Kidney capillary endothelial cell (primary cell): ENCODE data around the gene INSYN2B.

ENCODE experiments used
- DNase-seq: peaks from one replicate; pipeline ENCODE4 v3.0.0-alpha.2; 2018; ENCODE audit warnings: low spot score

Gene INSYN2B

DNA sequence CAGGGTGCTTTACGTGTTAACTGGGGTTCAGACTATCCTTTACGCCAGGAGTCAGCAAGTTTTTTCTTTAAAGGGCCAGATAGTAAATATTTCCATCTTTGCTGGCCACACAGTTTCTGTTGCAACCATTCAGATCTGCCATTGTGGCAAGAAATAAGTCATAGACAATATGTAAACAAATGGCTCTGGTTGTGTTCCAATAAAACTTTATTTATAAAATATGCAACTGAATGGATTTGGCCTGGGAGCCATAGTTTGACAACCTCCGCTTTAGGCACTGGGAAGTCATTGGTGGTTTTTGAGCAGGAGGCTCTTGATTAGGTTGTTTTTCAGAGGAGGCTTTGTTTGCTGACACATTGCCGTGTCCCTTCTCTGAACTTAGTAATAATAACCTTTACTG lies 90.7 kb downstream of the INSYN2B start:
- no peak for DNase-seq

DNA sequence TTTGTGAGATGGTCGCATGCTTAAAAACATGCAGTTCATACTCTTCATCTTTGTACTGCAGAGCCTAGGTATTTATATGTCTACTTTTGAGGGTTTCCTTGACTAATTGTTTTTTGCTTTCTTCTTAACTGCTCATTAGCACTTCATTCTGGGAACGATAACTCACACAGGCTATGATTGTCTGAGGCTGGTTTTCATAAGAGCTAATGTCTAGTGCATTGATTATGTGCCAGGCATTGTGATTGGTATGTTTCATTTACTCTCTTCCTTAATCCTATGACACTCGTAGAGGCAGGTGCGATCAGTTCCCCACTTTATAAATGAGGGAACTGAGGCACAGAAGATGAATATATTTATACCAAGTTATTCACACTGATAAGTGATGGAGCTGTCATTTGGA lies 93.6 kb downstream of the INSYN2B start:
- no peak for DNase-seq

DNA sequence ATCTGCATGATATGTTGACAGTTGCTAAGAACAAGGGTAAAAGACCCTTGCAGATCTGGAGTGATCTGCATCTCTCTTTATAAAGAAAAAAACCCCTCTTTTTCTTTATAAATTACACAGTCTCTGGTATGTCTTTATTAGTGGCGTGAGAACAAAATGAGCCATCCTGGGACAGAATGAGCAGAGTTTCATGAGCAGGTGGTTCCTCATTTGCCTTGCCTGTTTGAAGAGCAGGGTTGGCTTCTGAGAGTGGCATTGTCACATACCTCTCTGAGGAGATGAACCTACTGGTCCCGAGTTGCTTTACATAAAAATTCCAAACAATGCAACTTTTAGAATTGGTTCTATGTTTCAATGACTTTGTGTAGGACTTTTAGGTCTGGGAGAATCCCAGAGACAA lies 94.3 kb downstream of the INSYN2B start:
- no peak for DNase-seq

DNA sequence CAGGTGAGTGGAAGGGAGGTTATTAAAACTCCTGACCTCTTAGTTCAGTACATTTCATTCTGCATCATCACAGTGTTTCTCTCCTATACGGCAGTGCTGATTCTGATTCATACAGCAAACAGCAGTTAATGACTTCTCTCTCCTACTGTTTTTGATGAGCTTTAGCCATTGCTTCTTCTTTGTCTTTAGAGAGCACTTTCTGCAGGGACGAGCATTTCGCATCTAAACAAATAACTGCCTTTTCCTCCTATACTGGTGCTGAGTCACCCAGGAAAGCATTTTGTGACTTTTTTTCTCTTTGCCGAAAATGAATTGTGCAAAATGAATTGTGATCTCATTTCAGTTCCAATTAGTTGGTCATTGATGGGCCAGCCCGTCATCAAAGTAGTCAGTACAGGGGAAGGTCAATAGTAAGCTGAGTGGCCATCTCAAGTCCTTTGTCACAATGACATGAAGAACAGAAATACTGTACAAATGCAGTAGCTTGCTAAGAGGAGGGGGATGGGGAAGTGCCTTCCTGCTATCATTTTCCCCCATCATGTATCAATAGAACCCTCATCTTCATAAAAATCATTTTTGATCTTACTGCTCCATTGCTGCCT lies 98.5 kb downstream of the INSYN2B start:
- DNase-seq, result no peak

DNA sequence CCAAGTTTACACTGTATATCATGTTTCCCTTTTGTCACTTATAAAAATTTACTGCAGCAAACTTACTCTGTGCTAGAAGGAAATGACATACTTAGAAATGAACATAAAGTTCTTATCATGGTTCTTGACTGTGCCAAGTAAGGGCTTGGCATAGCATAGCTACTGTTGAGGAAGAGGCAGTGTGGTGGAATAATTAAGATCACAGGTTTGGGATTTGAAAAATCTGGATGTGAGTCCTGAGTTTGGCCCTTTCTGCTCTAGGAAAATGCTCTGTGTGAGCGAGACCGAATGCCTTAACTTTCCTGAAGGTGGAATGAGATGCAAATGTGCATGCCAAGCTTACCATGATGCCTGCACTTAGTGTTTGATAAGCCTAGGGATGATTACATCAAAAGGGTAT lies 99.5 kb downstream of the INSYN2B start:
- DNase-seq, result no peak

DNA sequence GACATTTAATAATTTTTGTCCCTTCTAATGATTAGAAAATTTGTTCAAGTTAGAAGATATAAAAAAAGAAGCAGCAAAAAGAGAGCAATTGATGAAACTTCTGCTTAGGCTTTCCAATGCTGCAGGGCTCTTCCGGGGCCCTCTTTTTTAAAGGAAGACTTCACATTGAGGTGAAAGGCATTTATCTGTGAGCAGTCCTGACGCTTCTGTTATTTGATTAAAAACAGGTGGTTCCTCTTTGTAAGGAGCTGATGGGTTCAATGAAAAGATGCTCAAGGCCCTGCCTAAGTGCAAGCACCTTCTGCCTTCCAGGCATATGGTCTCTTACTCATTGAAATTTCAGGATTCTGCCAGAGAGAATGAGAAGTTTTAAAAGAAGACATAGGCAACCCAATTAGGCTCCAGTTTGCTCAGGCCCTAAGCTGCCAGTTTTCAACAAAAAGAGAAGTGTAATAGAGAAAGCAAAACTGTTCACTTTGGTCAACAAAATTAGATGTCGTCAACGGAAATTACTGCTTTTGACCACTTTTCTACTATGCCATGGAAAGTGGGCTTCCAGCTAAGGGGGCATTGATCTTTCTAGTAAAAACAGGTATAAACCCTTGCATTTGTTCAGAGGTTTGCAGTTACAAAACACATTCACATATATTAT lies 100.2 kb downstream of the INSYN2B start:
- no peak for DNase-seq

DNA sequence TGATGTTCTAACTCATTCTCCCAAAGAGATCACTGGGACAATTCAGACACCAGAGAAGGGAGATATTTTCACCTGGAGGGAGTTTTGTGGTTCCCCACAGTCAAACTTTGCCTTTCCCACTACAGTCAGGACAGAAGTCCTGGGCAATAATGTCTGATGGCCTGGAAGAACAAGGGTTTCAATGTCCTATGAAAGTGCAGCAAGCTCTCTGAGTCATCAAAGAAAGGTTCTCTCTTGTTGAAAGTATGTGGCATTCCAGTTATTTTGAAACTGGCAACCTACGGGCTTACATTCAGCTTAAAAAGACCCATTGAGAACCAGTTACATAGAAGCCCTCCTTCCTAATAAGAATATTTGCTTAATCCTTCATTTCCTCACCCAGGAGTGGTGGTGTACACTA lies 103.9 kb downstream of the INSYN2B start:
- DNase-seq, result no peak

DNA sequence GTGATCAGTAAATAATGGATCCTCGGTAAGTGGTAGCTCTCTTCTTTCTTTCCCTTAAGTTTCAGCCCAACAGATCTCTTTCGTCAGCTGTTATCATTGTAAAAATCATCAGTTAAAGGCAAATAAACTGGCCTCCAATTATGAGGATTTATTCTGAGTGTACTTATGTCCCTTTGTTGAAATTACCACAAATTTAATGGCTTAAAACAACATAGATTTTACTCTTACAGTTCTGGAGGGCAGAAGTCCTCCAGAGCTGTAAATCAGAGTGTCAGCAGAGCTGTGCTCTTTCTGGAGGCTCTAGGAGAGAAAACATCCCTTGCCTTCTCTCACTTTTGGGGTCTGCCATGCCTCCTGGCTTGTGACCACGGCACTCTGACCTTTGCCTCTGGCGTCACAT lies 104.6 kb downstream of the INSYN2B start:
- no peak for DNase-seq

DNA sequence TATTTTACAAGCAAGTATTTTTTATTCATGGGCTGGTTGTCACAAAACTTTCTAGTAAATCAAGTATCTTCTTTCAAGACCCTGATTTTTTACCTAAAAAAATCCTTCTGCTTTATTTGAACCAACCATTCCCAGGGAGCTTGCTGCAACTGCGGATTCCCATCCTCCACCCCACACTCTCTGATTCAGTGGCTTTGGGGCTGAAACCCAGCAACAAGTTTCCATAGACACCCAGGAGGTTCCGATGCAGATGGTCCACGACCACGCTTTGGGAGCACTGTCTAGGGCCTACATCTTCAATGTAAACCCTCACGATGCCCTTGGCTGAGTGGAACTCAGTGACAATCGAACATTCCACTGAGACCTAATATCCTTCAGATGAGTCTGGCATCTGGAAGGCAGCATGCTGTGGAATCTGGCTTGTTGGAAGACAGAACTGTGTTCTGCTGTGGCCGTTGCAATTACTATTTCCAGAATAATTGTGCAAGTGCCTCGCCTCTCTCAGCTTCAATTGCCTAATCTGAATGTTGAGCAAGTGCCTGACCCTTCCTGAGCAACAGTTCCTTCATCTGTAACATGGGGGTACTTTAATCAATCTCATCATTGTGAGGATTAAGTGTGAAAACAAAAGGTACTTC lies 105.1 kb downstream of the INSYN2B start:
- no peak for DNase-seq

DNA sequence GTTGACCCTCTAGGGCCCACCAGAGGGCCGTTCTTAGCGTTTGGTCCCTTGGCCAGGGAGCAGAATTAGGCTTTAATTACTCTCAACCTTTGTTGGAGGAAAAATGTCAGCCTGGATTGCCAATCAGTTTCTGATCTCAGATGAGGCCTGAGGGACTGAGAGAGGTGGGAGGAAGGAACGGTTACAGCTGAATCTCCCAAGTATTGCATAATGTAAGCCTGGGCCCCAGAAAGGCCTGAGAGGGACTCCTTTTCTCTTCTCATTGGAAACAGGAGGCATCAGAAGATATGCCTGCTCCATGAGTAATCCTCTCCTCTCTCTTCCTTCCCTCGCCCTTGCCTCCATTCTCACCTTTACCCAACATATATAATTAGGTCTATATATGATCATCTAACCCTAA lies 105.7 kb downstream of the INSYN2B start:
- DNase-seq, result no peak

DNA sequence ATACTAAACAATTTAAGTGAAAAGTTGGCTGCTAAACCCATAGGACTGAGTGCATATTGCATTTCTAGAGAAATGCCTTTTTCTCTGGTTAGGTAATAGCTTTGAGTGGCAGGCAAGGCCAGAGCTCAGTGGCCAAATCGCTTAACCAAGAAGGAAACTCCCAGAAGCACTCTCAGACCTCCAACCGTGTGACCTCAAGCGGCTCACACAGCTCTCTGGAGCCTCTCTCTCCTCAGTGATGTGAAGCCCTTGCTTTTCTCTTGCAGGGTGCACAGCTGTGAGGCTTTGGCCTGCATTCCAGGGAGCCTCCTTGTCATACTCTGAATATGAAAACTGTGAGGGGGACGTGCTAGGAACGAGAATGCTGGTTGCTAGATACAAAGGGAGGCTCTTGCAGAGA lies 106.7 kb downstream of the INSYN2B start:
- DNase-seq, result no peak

DNA sequence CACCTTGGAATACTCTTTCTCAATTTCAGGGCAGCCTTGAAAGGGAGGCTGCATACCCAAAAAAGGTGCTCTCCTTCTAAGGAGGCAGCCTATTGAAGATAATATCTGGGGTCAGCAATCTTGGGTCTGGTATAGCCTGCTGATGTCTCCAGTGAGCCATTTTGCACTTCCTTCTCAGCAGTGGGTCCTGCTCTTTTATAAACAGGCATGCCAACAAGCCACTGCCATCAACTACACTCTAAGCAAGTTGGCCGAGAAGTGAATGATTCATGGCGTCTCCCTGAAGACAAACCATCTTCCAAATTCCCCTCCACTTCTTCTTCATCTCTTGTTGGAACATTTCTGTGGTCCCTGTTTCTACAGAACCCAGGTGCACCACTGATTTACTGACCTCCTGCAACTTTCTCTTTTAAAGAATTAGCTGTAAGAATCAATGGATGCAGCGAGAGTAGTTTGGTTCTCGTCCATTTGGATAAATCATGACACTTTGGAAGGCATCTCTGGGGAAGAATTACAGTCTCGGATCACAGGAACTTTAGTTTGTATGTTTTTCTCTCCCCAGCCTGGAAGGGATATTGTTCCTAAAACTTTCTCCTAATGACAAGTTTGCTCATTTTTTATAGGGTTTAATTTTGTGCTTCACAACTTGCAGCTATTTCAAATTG lies 108.3 kb downstream of the INSYN2B start:
- DNase-seq, result no peak

DNA sequence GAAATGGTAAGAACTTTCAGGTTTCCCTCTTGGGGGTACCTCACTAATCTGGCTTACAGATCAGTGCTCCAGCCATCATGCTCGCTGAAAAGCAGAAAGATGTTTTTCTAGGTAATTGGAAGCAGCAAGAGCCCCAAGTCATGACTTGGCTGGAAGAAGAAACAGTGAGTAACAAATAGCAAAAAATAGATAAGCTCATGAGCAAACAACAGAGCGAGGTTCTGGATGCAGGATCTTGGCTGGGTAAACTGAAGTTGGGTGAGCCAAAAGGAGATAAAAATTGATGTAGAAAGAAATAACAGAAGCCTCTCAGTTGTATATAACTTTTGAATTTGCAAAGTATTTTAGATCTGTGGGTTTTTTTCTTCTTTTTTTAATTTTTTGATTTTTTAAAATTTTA lies 110.1 kb downstream of the INSYN2B start:
- DNase-seq, result no peak

DNA sequence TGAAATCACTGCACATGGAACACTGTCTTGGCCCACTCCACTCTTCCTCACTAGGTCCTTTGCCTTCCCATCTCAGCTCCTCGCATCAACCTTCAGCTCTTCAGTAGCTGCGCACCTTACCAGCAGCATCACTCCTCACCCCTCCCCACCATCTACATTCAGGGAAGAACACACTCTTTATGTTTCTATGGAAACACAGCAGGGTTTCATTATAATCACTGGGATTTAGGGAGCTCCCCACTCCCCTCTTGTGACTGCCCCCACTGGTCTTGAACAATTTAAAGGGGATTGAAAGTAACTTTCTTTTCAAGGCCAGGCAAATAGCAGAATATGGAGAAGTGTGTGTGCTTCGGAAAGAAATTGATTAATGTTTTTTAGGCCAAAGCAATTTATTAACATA lies 111.2 kb downstream of the INSYN2B start:
- no peak for DNase-seq

DNA sequence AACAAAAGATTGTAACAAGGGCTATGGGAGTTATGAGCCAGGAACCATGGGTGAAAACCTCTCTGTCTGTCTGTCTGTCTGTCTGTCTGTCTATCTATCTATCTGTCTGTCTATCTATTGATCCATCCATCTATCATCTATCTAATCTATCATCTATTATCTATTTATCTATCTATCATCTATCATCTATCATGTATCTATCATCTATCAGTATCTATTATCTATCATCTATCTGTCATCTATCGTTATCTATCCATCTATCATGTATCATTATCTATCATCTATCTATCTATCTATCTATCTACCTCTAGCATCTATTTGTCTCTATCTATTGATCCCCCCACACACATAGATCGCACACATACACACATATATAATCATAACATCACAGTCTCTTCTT lies 112.9 kb downstream of the INSYN2B start:
- DNase-seq, result no peak

DNA sequence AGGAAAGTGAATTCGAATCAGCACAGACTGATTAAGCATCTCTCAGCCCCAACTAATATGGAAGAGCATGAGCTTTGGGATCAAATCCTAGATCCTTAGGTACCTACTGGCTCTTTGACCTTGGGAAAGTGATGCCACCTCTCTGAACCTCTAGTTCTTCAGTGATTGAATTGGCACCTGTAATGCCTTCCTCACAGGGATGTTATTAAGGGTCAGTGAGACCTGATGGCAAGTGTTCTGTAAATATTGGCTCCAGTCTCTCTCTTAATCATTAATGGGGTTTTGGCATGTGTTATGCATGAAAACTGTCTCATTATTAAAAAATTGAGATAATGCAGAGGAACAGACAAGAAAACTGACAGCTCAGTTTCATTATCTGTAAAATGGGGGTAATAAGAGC lies 115.8 kb downstream of the INSYN2B start:
- no peak for DNase-seq

DNA sequence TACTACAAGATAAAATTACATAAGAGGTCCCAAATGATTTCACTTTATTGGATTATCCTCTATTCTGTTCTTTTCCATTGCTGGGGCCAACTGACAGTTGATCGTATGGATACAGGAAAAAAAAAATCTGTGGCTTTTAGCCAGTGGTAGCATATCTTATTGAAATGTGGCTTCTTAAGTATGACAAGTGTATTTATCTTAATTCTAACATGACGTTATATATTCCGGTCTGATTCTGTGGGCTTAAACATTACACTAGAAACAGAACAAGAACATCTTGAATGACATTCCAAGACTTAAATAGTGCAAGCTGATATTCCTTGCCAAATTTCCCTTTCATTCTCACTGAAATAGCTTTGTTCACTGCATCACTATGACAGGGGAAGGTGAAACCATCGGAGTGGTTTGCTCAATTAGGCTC lies 117.9 kb downstream of the INSYN2B start:
- DNase-seq, result no peak

DNA sequence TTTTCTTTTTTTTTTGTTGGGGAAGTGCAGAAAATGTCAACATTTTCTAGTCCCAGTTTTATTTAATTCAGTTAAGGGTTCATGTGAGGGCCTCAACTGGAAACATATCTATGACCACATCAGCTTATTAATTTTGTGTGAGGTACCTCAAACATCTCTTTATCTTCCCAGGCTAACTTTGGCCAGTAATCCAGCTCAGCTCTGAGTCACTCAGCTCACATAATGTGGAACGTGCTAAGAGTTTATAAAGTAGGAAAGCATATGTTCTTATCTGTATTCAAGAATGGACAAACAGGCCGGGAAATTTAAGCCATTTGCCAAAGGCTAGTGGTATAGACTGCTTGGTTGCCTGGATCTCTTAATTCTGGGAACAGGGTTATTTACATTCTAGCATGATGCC lies 118.4 kb downstream of the INSYN2B start:
- DNase-seq, result no peak

DNA sequence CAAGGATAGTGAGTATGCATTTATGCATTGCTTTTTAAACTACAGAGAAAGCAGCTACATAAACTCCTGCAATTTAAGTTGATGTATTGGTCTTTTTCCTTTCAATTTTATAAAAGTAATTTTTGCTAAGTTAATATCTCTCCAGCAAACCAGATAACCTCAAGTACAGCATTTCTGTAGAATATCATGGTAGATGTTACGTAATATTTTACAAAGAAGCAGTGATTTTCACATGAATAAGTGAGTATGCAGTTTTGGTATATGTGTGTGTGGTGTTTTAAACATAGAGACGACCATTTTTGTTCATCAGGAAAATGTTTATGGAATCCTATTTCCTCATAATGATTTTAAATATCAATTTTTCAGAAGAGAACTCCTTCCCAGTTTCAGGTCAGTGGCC lies 118.9 kb downstream of the INSYN2B start:
- no peak for DNase-seq

DNA sequence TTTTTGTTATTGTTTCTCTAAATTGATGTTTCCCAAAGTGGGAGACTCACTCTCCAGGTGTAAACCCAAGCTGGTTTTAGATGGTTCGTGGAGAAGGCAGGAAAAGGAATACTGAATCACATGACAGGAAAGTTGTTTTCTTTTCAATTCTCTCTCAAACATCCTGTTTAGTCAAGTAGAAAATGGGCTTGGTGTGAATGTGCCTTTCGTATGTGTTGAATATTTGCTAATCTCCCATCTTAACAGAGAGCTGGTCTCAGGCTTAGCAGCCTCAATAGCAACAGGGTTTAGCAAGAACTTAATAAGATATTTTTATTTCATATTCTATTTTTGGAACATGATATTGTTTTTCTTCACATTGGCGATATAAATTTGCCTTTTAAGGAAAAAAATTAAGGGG lies 119.7 kb downstream of the INSYN2B start:
- no peak for DNase-seq

DNA sequence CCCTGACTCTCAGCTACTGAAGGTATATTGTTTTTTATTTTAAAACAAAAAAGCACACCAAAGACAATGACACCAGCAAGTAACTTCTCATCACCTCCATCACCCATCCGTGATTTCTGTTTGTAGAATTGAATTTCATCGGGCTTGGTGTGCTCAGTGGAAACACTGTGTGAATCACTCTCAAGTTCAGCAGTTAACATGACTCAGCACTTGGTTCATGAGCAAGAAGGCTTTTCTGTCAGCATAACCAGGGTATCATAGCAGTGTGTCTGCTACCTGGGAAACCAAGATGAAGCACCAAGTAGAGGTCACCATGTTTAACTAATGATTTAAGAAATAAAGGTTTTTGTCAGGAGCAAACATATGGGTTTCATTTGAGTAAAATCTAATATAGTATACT lies 123.7 kb downstream of the INSYN2B start:
- peak; percentile 44 for DNase-seq

DNA sequence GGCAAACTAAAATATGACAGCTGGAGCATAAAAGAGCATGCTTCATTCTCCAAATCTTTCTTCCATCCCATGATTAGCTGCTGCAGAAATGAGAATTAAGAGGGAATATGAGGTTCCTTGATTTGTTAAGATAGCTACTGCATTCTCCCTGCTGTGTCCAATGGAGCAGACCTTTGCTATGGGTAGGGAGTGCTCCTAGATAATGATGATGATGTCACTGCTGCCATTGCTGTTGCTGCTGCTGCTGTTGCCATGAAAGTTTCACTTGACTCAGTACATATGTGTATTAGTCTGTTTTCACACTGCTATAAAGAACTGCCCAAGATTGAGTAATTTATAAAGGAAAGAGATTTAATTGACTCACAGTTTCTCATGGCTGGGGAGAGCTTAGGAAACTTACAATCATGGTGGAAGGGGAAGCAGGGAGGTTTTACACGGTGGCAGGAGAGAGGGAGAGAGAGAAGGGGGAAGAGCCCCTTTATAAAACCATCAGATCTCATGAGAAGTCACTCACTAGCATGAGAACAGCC lies 128.9 kb downstream of the INSYN2B start:
- DNase-seq, result no peak

DNA sequence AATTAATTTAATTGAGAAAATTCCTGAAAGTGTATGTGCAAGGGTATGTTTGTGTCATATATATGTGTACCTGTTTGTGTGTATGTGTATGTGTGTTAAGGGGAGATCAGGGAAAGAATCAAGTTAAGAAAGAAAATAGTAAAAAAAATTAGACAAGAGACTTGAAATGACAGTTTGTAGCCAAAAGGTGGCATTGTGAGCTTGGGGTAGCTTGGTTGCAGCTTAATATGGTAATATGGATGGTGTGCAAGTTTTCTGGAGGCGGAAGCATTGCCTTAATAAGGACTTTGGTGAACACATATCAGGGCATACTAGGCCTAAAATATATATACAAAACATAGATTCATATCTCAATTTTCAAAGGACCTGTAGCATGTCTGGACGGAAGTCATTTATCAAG lies 129.9 kb downstream of the INSYN2B start:
- DNase-seq, result no peak
